Stimulated activated CD4-positive, alpha-beta T cell treated with anti-CD3 and anti-CD28 coated beads, Interleukin-15, amount 100 ng/mL, for 48 hours (primary cell): ENCODE data around the gene LNPK.
"Not testable (repeated sequence)": the region's sequence is repeated elsewhere in the genome, so short reads cannot be mapped to it uniquely, and the experiment has no call there.

Experiments used
- DNase-seq, 2 donors: peaks; one replicate each; pipeline ENCODE4 v3.0.0-alpha.2; 2020; ENCODE audit warnings: low read depth in 2 of 2

Gene LNPK

GRCh38 chr2:176001916-176002687 lies at the start of gene LNPK:
TSS of gene LNPK (minus strand) at chr2:176002267. CDS start at chr2:175995584, 6,683 bp downstream.
- peak; percentile 82 to 89 for DNase-seq

- no peak for DNase-seq
Measured at GRCh38 chr2:176039375-176039774, 37.3 kb upstream of the LNPK start.

GRCh38 chr2:176038694-176039093 lies 36.6 kb upstream of the LNPK start:
- DNase-seq: no peak

GRCh38 chr2:176035013-176035691 lies 33.1 kb upstream of the LNPK start:
- DNase-seq: no peak

GRCh38 chr2:176027806-176028205 lies 25.7 kb upstream of the LNPK start:
- DNase-seq: no peak

- no peak for DNase-seq
Measured at GRCh38 chr2:176025932-176026331, 23.9 kb upstream of the LNPK start.

- no peak for DNase-seq
Measured at GRCh38 chr2:176024083-176024482, 22.0 kb upstream of the LNPK start.

- DNase-seq: no peak
Measured at GRCh38 chr2:176022048-176022447, 20.0 kb upstream of the LNPK start.

- no peak for DNase-seq
Measured at GRCh38 chr2:176020400-176020799, 18.3 kb upstream of the LNPK start.

GRCh38 chr2:176018708-176019107 lies 16.6 kb upstream of the LNPK start:
- DNase-seq: no peak

GRCh38 chr2:176009445-176009844 lies 7.4 kb upstream of the LNPK start:
- no peak for DNase-seq

GRCh38 chr2:176004934-176005333 lies 2.9 kb upstream of the LNPK start:
- no peak for DNase-seq

GRCh38 chr2:176003958-176004357 lies 1.9 kb upstream of the LNPK start:
- DNase-seq: no peak

- DNase-seq: no peak
Measured at GRCh38 chr2:176002688-176003210, 682 bp upstream of the LNPK start.

GRCh38 chr2:176001281-176001915 lies 669 bp downstream of the LNPK start:
- peak; percentile 40 to 45 for DNase-seq

GRCh38 chr2:175999283-175999819 lies 2.7 kb downstream of the LNPK start:
- DNase-seq: no peak

- no peak for DNase-seq
Measured at GRCh38 chr2:175990099-175990498, 12.0 kb downstream of the LNPK start.

GRCh38 chr2:175987126-175987525 lies 14.9 kb downstream of the LNPK start:
- not testable (repeated sequence) for DNase-seq

- no peak for DNase-seq
Measured at GRCh38 chr2:175984846-175985245, 17.2 kb downstream of the LNPK start.

- DNase-seq: no peak
Measured at GRCh38 chr2:175981551-175981950, 20.5 kb downstream of the LNPK start.

- DNase-seq: no peak
Measured at GRCh38 chr2:175976391-175977157, 25.5 kb downstream of the LNPK start.
